DND-41 (cell line): ENCODE data around the gene ZSCAN10.

Source experiments
- EZH2 ChIP-seq: IDR thresholded peaks from 3 replicates; pipeline ENCODE4 v1.6.1; 2012; ENCODE audit warnings: borderline replicate concordance, low read depth, mild to moderate bottlenecking, moderate library complexity, low read length, inconsistent platforms; ENCODE audit not compliant: severe bottlenecking
- TF ChIP-seq, protein P1 (sequence below): IDR thresholded peaks from 2 replicates; pipeline ENCODE4 v1.5.1; 2012; ENCODE audit warnings: borderline replicate concordance, low read length, moderate library complexity, mild to moderate bottlenecking; ENCODE audit not compliant: poor library complexity, severe bottlenecking; ENCODE audit errors: extremely low read depth

GRCh38 chr16:3145151-3145550, 46.1 kb upstream of the ZSCAN10 start:
- TF ChIP-seq, protein P1, sequence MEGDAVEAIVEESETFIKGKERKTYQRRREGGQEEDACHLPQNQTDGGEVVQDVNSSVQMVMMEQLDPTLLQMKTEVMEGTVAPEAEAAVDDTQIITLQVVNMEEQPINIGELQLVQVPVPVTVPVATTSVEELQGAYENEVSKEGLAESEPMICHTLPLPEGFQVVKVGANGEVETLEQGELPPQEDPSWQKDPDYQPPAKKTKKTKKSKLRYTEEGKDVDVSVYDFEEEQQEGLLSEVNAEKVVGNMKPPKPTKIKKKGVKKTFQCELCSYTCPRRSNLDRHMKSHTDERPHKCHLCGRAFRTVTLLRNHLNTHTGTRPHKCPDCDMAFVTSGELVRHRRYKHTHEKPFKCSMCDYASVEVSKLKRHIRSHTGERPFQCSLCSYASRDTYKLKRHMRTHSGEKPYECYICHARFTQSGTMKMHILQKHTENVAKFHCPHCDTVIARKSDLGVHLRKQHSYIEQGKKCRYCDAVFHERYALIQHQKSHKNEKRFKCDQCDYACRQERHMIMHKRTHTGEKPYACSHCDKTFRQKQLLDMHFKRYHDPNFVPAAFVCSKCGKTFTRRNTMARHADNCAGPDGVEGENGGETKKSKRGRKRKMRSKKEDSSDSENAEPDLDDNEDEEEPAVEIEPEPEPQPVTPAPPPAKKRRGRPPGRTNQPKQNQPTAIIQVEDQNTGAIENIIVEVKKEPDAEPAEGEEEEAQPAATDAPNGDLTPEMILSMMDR, result no peak
- no peak for TF ChIP-seq EZH2
